H1 (cell line): ENCODE results near the gene CHST13. TPM values are rescaled to one million over a fixed set of nuclear protein-coding genes. Genes with fewer than 3 reads are reported as not detected.

Experiments
- CTCF ChIA-PET: fragments of 300-600 bp; sonication (Branson Sonifier 250); formaldehyde crosslinking; loops from one replicate; lab custom pipeline; 2021; ENCODE audit not compliant: partially characterized antibody; lab: Charles Lee
- POLR2A ChIA-PET: fragments of 300-600 bp; sonication (Branson Sonifier 250); formaldehyde crosslinking; loops from one replicate; lab custom pipeline; 2021; ENCODE audit warnings: inconsistent platforms; ENCODE audit not compliant: partially characterized antibody; lab: Charles Lee
- DNase-seq, 2 experiments: peaks; one replicate each; pipeline versions ENCODE4 v3.0.0 to v3.0.0-alpha.2; 2010 to 2022; ENCODE audit warnings: low spot score in 2 of 2, low read depth in 1 of 2, mixed read lengths in 1 of 2
- FAIRE-seq: peaks from 2 replicates; lab custom pipeline; 2011; peaks lifted over from hg19 to GRCh38; lab: Jason Lieb, UNC
- H2AFZ ChIP-seq: 2 replicates; pipeline ENCODE4 v1.8.1; 2012; ENCODE audit warnings: low read length, inconsistent platforms
- H2AK5ac ChIP-seq: 2 replicates; pipeline ENCODE4 v1.6.1; 2013; ENCODE audit warnings: low read depth, low read length
- H2BK120ac ChIP-seq: replicated peaks from 2 replicates; pipeline ENCODE3; 2013; ENCODE audit warnings: low read depth, low read length, inconsistent platforms
- H2BK12ac ChIP-seq: 2 replicates; pipeline ENCODE4 v1.6.1; 2013; ENCODE audit warnings: low read depth, low read length
- H2BK15ac ChIP-seq: 2 replicates; pipeline ENCODE4 v1.6.1; 2013; ENCODE audit warnings: low read length
- H2BK20ac ChIP-seq: 2 replicates; pipeline ENCODE4 v1.6.1; 2013; ENCODE audit warnings: low read length
- H2BK5ac ChIP-seq: 2 replicates; pipeline ENCODE4 v1.6.1; 2013; ENCODE audit warnings: low read depth, low read length
- H3K14ac ChIP-seq: 2 replicates; pipeline ENCODE4 v1.6.1; 2013; ENCODE audit warnings: inconsistent platforms; ENCODE audit not compliant: insufficient read length
- H3K18ac ChIP-seq: 2 replicates; pipeline ENCODE4 v1.6.1; 2013; ENCODE audit warnings: low read length; ENCODE audit errors: extremely low read depth
- H3K23ac ChIP-seq: 2 replicates; pipeline ENCODE4 v1.6.1; 2013; ENCODE audit warnings: inconsistent platforms; ENCODE audit not compliant: insufficient read length
- H3K23me2 ChIP-seq: 2 replicates; pipeline ENCODE4 v1.6.1; 2013; ENCODE audit warnings: low read depth, low read length
- H3K27ac ChIP-seq: 2 replicates; pipeline ENCODE4 v1.6.1; 2011; ENCODE audit warnings: low read depth, low read length, inconsistent platforms
- H3K27me3 ChIP-seq, 4 experiments: replicated peaks in 1 of 4; 1 replicate in 1 of 4; 2 replicates in 3 of 4; pipeline versions ENCODE4 v1.6.1 to v1.8.1; 2011 to 2013; ENCODE audit warnings: low read length in 3 of 4, mild to moderate bottlenecking in 3 of 4, inconsistent platforms in 2 of 4, mixed read lengths in 2 of 4, moderate library complexity in 1 of 4; ENCODE audit not compliant: control insufficient read depth in 3 of 4, insufficient read depth in 3 of 4; ENCODE audit errors: extremely low read depth in 1 of 4
- H3K36me3 ChIP-seq, 4 experiments: 2 replicates each; pipeline versions ENCODE4 v1.6.1 to v1.8.1; 2011 to 2013; ENCODE audit warnings: mild to moderate bottlenecking in 4 of 4, low read length in 3 of 4, moderate library complexity in 2 of 4, control low read depth in 1 of 4, inconsistent platforms in 1 of 4; ENCODE audit not compliant: insufficient read depth in 4 of 4, control insufficient read depth in 2 of 4
- H3K4ac ChIP-seq: replicated peaks from 2 replicates; pipeline ENCODE3; 2013; ENCODE audit warnings: low read length, low read depth, mixed read lengths, inconsistent platforms; ENCODE audit not compliant: insufficient read length
- H3K4me1 ChIP-seq, 4 experiments: replicated peaks in 1 of 4; 1 replicate in 1 of 4; 2 replicates in 3 of 4; pipeline versions ENCODE4 v1.6.1 to v1.8.1; 2011 to 2013; ENCODE audit warnings: low read length in 3 of 4, inconsistent platforms in 2 of 4, mixed read lengths in 1 of 4; ENCODE audit not compliant: insufficient read depth in 4 of 4, control insufficient read depth in 3 of 4
- H3K4me2 ChIP-seq, 2 experiments: 2 replicates each; pipeline versions ENCODE4 v1.6.1 to v1.8.1; 2011 to 2013; ENCODE audit warnings: low read depth in 2 of 2, low read length in 2 of 2, control low read depth in 1 of 2, inconsistent platforms in 1 of 2, mild to moderate bottlenecking in 1 of 2; ENCODE audit not compliant: insufficient read depth in 1 of 2
- H3K4me3 ChIP-seq, 4 experiments: fragments of 200-600, 300-600 bp in 1 of 4; sonication (generic), shearing (Covaris generic), sonication (Bioruptor Twin) in 1 of 4; 2 replicates each; pipeline versions ENCODE4 v1.5.1 to v1.8.1; 2011 to 2016; ENCODE audit warnings: low read length in 4 of 4, low read depth in 3 of 4, control low read depth in 2 of 4, inconsistent platforms in 2 of 4, mild to moderate bottlenecking in 2 of 4, mixed read lengths in 1 of 4, moderate library complexity in 1 of 4; ENCODE audit not compliant: insufficient read depth in 2 of 4; ENCODE audit errors: extremely low read depth in 1 of 4
- H3K56ac ChIP-seq: replicated peaks from 2 replicates; pipeline ENCODE3; 2013; ENCODE audit warnings: low read depth, mild to moderate bottlenecking, mixed read lengths, low read length, inconsistent platforms; ENCODE audit not compliant: insufficient read length
- H3K79me1 ChIP-seq: 2 replicates; pipeline ENCODE4 v1.6.1; 2013; ENCODE audit warnings: low read depth, low read length, control low read depth
- H3K79me2 ChIP-seq, 2 experiments: 2 replicates each; pipeline versions ENCODE4 v1.6.1 to v1.8.1; 2012 to 2013; ENCODE audit warnings: low read length in 2 of 2, mild to moderate bottlenecking in 2 of 2, inconsistent platforms in 1 of 2; ENCODE audit not compliant: insufficient read depth in 2 of 2, control insufficient read depth in 1 of 2
- H3K9ac ChIP-seq, 4 experiments: replicated peaks in 1 of 4; 1 replicate in 1 of 4; 2 replicates in 3 of 4; pipeline versions ENCODE4 v1.6.1 to v1.8.1; 2011 to 2013; ENCODE audit warnings: low read depth in 3 of 4, low read length in 3 of 4, control low read depth in 2 of 4, mild to moderate bottlenecking in 2 of 4, moderate library complexity in 2 of 4, inconsistent platforms in 1 of 4; ENCODE audit errors: extremely low read depth in 1 of 4
- H3K9me3 ChIP-seq, 2 experiments: 2 replicates each; pipeline versions ENCODE4 v1.6.1 to v1.8.1; 2012 to 2013; ENCODE audit warnings: mild to moderate bottlenecking in 2 of 2, moderate library complexity in 2 of 2, control low read depth in 1 of 2, inconsistent platforms in 1 of 2, low read depth in 1 of 2, low read length in 1 of 2, mixed read lengths in 1 of 2; ENCODE audit not compliant: insufficient read depth in 2 of 2
- H4K20me1 ChIP-seq, 2 experiments: replicated peaks in 1 of 2; 2 replicates each; pipeline versions ENCODE3 to v1.8.1; 2011 to 2013; ENCODE audit warnings: inconsistent platforms in 2 of 2, low read length in 2 of 2, mild to moderate bottlenecking in 1 of 2; ENCODE audit not compliant: insufficient read depth in 2 of 2, control insufficient read depth in 1 of 2
- H4K5ac ChIP-seq: 2 replicates; pipeline ENCODE4 v1.6.1; 2013; ENCODE audit warnings: low read length, low read depth, mixed read lengths, inconsistent platforms; ENCODE audit not compliant: insufficient read length
- H4K8ac ChIP-seq: 2 replicates; pipeline ENCODE4 v1.8.0; 2013; ENCODE audit warnings: mild to moderate bottlenecking, moderate library complexity, low read length, inconsistent platforms; ENCODE audit not compliant: insufficient read depth; ENCODE audit errors: extremely low read depth
- H4K91ac ChIP-seq: replicated peaks from 2 replicates; pipeline ENCODE3; 2013; ENCODE audit warnings: low read length, mixed read lengths, inconsistent platforms; ENCODE audit not compliant: insufficient read length
- BCL11A ChIP-seq, 2 experiments: IDR thresholded peaks; one replicate each; pipeline ENCODE4 v1.6.1; 2011; ENCODE audit warnings: low read depth in 2 of 2, low read length in 2 of 2, mild to moderate bottlenecking in 2 of 2
- KDM4A ChIP-seq: IDR thresholded peaks from one replicate; pipeline ENCODE4 v1.7.1; 2012; ENCODE audit warnings: low read depth, mild to moderate bottlenecking, moderate library complexity, low read length, inconsistent platforms; ENCODE audit not compliant: severe bottlenecking
- NANOG ChIP-seq: IDR thresholded peaks from 2 replicates; pipeline ENCODE4 v1.6.1; 2011; ENCODE audit warnings: low read length, low read depth, mild to moderate bottlenecking, inconsistent platforms; ENCODE audit not compliant: insufficient read depth, poor library complexity, severe bottlenecking
- PHF8 ChIP-seq: fragments of 200-600 bp; sonication (generic); conservative IDR thresholded peaks from 2 replicates; pipeline ENCODE4 v1.7.1; 2012; ENCODE audit warnings: low read depth, mild to moderate bottlenecking, inconsistent platforms, low read length, moderate library complexity
- SUZ12 ChIP-seq: fragments of 200-600 bp; sonication (generic); IDR thresholded peaks from 2 replicates; pipeline ENCODE4 v1.6.1; 2012; ENCODE audit warnings: mild to moderate bottlenecking, inconsistent platforms, low read length, moderate library complexity, mixed read lengths
- WGBS, 2 experiments: shearing (Covaris generic) in 1 of 2; methylation state at CpG; one replicate each; pipeline versions ENCODE4 v1.1.6 to v1.1.7; 2013 to 2015; ENCODE audit warnings: low lambda C conversion rate in 2 of 2, mixed read lengths in 2 of 2, inconsistent platforms in 1 of 2, low coverage in 1 of 2, missing lambda C conversion rate in 1 of 2; ENCODE audit not compliant: insufficient replicate concordance in 2 of 2, insufficient coverage in 1 of 2, insufficient read length in 1 of 2; ENCODE audit errors: extremely low coverage in 1 of 2, missing lambda C conversion rate in 1 of 2; 5-methylcytosine and 5-hydroxymethylcytosine counted together
- polyA plus RNA-seq, 7 experiments: library from polyadenylated mRNA; depleted of rRNA in 3 of 7; stranded (reverse) in 5 of 7; unstranded in 2 of 7; fragments of >200 nt in 5 of 7; fragments of 200-250 nt in 2 of 7; gene quantifications; 1 replicate in 5 of 7; 2 replicates in 1 of 7; 4 replicates in 1 of 7; pipeline versions ENCODE4 v1.2.1 to v1.2.3, GENCODE V29; 2011 to 2013; ENCODE audit warnings: missing spikeins in 2 of 7, mixed read lengths in 2 of 7
- total RNA-seq: library from RNA; stranded (reverse); fragmentation: NEBNext Ultra II Directional; extraction: Animal tissue kit (Norgen Biotek cat#: 25700); gene quantifications from 2 replicates; pipeline ENCODE4 v1.2.1, GENCODE V29; 2021

The CHST13 gene
- total and polyA plus RNA-seq, 2 of the 8 experiments (the other 6 are each of a cell fraction or from before 2014, with no cell fraction given) = 5.4 to 11.7 TPM

DNA sequence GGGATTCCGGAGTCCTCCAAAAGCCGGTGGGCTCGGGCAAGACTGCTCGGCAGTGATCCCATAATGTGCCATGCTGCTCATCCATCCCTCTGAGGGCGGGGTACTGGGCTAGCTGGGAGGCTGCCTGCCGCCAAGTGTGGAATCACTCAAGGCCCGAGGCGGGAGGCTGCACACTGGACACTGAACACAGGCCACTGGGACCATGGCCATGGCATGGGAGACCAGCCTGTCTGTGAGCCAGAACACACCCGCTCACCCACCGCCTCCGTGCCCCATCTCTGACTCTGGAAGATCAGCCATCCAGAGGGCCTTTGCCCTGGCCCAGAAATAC, 33.4 kb downstream of the CHST13 start:
- H3K56ac ChIP-seq = no peak overlapping the region
- H4K5ac ChIP-seq = no peak overlapping the region
- 87% methylated on average over 11 of the region's 11 CpGs; no CpG with 5 or more reads in 1 of the 2 experiments for WGBS, 2 experiments
- no peak overlapping the region for H4K91ac ChIP-seq
- no peak overlapping the region for H3K18ac ChIP-seq
- no peak overlapping the region for H3K4ac ChIP-seq
- H2BK120ac ChIP-seq = no peak overlapping the region
- no peak overlapping the region for H2BK12ac ChIP-seq
- FAIRE-seq = no peak
- H3K4me3 ChIP-seq = no peak overlapping the region
- ChIA-PET CTCF (interaction anchor here (0.7 to 1.9 kb wide), 2 partner anchors 20 to 67 kb away, joined by 3 to 5 read pairs; no protein-coding TSS in a partner anchor), POLR2A (no interaction called here)
- H3K9me3 ChIP-seq = no peaks in the 10 kb centered on the region
- H3K4me1 ChIP-seq = no peaks in the 10 kb centered on the region
- no peak for TF ChIP-seq PHF8
- no peak for TF ChIP-seq KDM4A
- TF ChIP-seq SUZ12 = no peak
- TF ChIP-seq BCL11A (IDR thresholded peaks at IDR 0.05; ENCODE audit: low read depth in 2 of 2, low read length in 2 of 2) = no peak
- no peak for TF ChIP-seq NANOG
- no peak overlapping the region for H3K23ac ChIP-seq
- H3K27me3 ChIP-seq = no peaks in the 10 kb centered on the region
- no peaks in the 10 kb centered on the region; a peak in 1 of 8 replicates for H3K36me3 ChIP-seq
- no peak overlapping the region; the same call in 1 of the 2 replicates for H2BK5ac ChIP-seq
- no peak overlapping the region for H2BK20ac ChIP-seq
- peaks cover 0 to 5% of the 10 kb centered on the region in 2 experiments for H4K20me1 ChIP-seq
- no peak overlapping the region for H4K8ac ChIP-seq
- H3K23me2 ChIP-seq = peaks cover 6% of the 10 kb centered on the region; the same call in 1 of the 2 replicates
- no peak overlapping the region for H3K14ac ChIP-seq
- no peak overlapping the region for H3K9ac ChIP-seq
- H2BK15ac ChIP-seq = no peak overlapping the region
- H3K79me2 ChIP-seq = no peaks in the 10 kb centered on the region
- no peak overlapping the region for H3K4me2 ChIP-seq
- H3K79me1 ChIP-seq = no peaks in the 10 kb centered on the region
- peak in 1 of 2 experiments; percentile 39 for DNase-seq
- H2AFZ ChIP-seq = no peak overlapping the region
- H3K27ac ChIP-seq = no peak overlapping the region
- no peak overlapping the region for H2AK5ac ChIP-seq
